Measurements from ENCODE around the gene TSKU. TPM values are rescaled to one million over a fixed set of nuclear protein-coding genes. Genes with fewer than 3 reads are reported as not detected.

Gene TSKU
- total RNA-seq, 4 donors from 2014 or later: 153 to 281 (median 161) TPM

DNA sequence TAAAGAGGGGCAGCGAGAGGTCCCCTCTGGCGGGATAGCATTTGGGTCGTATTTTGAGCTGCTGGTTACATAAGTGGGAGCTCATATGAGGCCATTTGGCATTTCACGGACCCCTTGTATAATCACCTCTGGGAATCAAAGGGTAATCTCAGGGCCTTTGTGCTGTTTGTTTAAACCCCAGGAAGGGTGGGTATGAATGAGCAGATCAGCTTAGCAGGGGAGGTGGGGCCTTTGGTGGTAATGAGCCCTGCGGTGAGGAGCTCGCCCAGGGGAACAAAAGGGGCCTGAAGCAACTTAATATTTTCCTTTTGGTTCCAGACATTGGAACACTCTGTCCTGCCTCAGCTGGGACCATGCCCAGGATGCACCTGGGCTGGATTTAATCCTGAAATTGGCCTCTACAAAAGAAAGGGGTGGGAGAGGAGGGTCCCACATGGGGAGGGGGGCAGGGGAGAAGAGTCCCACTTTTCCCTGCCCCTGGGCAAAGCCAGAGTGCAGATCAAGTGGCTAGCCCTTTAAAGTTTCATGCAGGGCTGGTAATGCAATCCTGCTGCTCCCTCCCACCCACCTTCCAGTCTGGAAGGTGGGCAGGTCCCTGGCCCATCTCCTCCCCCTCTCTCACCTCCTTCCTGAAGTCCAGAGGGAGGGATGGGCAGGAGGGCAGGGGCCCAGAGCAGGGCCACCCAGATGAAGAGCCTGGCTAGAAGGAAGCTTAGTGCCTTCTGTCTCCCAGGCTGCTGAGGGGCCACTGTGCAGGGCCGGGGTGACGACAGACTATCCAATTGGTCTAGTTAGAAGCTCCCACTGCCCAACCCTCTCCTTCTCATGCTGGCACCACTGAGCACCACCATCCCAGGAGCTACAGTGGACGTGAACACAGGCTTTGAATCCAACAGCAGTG, 10.5 kb downstream of the TSKU start:
- DNase-seq (ENCODE audit: low spot score) (no peak), ATAC-seq (ENCODE audit: low FRiP score) (no peak)
- TF ChIP-seq, protein P1, sequence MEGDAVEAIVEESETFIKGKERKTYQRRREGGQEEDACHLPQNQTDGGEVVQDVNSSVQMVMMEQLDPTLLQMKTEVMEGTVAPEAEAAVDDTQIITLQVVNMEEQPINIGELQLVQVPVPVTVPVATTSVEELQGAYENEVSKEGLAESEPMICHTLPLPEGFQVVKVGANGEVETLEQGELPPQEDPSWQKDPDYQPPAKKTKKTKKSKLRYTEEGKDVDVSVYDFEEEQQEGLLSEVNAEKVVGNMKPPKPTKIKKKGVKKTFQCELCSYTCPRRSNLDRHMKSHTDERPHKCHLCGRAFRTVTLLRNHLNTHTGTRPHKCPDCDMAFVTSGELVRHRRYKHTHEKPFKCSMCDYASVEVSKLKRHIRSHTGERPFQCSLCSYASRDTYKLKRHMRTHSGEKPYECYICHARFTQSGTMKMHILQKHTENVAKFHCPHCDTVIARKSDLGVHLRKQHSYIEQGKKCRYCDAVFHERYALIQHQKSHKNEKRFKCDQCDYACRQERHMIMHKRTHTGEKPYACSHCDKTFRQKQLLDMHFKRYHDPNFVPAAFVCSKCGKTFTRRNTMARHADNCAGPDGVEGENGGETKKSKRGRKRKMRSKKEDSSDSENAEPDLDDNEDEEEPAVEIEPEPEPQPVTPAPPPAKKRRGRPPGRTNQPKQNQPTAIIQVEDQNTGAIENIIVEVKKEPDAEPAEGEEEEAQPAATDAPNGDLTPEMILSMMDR (IDR thresholded peaks at IDR 0.05): no peak

DNA sequence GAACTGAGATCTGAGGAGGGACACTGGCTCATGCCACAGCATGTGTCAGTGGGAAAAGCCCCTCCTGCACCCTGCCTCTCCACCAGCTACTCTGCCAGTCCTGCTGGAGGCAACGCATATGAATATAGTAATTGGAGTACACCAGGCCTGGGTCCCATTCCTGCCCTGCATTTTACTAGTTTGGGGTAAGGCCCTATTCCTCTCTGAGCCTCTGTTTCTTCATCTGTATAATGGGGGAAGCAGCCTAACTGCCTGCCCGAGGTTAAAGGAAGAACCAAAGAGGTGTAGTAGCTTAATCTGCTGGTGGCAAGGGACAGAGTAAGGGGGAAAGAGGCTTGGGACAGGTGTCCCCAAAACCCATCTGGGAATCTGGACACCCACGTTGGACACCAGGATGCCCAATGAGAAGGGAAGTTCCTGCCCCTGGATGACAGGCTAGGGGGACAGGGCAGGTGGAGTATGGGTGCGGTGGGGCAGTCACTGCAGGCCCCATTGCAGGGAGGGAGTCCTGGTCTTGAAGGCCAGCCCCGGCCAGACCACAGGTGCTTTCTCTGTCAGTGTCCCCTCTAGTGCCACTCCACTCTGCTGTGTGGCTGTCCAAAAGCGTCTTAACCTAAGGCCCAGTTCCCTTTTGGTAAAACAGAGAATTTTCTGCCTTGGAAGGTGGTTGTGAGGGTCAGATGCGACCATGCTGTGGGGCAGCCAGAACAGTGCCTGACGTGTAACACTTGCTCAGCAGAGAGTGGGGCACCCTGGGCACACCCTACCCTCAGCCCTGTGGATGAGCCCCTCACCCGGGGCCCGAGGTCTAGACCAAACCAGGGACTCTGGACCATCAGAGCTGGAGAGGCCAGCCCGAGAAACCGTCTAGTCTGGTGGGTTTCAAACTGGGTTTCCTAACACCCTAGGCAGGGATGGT, 11.5 kb downstream of the TSKU start:
- no peak for DNase-seq (ENCODE audit: low spot score)
- TF ChIP-seq, protein P1 (IDR thresholded peaks at IDR 0.05): no peak

DNA sequence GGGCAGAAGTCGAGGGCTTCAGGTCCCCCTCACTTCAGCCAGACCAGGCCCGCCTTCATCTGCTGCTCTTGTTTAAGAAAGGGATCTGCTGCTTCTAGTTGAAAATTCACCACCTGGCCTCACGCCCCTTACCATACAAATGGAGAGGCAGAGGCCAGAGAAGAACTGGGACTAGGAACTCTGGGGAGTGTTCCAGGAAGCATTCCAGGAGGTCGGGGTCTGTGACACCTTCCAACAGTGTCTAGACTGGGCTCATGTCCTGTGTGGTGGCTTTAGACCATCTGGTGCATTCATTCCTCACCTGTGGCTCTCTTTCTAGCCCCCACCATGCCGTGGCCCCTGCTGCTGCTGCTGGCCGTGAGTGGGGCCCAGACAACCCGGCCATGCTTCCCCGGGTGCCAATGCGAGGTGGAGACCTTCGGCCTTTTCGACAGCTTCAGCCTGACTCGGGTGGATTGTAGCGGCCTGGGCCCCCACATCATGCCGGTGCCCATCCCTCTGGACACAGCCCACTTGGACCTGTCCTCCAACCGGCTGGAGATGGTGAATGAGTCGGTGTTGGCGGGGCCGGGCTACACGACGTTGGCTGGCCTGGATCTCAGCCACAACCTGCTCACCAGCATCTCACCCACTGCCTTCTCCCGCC, 12.3 kb downstream of the TSKU start:
- TF ChIP-seq, protein P1 (IDR thresholded peaks at IDR 0.05): no peak
- DNase-seq (ENCODE audit: low spot score) (no peak), ATAC-seq (ENCODE audit: low FRiP score) (no peak)

More for the DNA sequence above, 11.5 kb downstream of the TSKU start:
- no peak for ATAC-seq (ENCODE audit: low FRiP score)

DNA sequence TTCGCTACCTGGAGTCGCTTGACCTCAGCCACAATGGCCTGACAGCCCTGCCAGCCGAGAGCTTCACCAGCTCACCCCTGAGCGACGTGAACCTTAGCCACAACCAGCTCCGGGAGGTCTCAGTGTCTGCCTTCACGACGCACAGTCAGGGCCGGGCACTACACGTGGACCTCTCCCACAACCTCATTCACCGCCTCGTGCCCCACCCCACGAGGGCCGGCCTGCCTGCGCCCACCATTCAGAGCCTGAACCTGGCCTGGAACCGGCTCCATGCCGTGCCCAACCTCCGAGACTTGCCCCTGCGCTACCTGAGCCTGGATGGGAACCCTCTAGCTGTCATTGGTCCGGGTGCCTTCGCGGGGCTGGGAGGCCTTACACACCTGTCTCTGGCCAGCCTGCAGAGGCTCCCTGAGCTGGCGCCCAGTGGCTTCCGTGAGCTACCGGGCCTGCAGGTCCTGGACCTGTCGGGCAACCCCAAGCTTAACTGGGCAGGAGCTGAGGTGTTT, 12.8 kb downstream of the TSKU start:
- no peak for DNase-seq (ENCODE audit: low spot score)
- no peak for ATAC-seq (ENCODE audit: low FRiP score)

DNA sequence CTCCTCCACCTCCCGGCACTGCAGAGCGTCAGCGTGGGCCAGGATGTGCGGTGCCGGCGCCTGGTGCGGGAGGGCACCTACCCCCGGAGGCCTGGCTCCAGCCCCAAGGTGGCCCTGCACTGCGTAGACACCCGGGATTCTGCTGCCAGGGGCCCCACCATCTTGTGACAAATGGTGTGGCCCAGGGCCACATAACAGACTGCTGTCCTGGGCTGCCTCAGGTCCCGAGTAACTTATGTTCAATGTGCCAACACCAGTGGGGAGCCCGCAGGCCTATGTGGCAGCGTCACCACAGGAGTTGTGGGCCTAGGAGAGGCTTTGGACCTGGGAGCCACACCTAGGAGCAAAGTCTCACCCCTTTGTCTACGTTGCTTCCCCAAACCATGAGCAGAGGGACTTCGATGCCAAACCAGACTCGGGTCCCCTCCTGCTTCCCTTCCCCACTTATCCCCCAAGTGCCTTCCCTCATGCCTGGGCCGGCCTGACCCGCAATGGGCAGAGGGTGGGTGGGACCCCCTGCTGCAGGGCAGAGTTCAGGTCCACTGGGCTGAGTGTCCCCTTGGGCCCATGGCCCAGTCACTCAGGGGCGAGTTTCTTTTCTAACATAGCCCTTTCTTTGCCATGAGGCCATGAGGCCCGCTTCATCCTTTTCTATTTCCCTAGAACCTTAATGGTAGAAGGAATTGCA, 13.5 kb downstream of the TSKU start:
- ATAC-seq (ENCODE audit: low FRiP score) (no peak), DNase-seq (ENCODE audit: low spot score) (no peak)
- TF ChIP-seq, protein P1 (IDR thresholded peaks at IDR 0.05): no peak

More for the DNA sequence above, 12.8 kb downstream of the TSKU start:
- TF ChIP-seq, protein P1 (IDR thresholded peaks at IDR 0.05): no peak

Data from omental fat pad (tissue), 4 donors.